VCaP (cell line): ENCODE results near the gene CASZ1.

Experiments used
- H3K27ac ChIP-seq: fragments of 450-650 bp; 2 replicates; pipeline ENCODE4 v1.5.1; 2017
- CTCF ChIP-seq: fragments of 450-650 bp; conservative IDR thresholded peaks from 2 replicates; pipeline ENCODE4 v1.5.1; 2017; ENCODE audit warnings: mild to moderate bottlenecking, moderate library complexity

CASZ1 gene

GRCh38 chr1:10669570-10669969, 126.9 kb downstream of the CASZ1 start:
- no peak for TF ChIP-seq CTCF
- H3K27ac ChIP-seq = peak overlapping the region; percentile 98

GRCh38 chr1:10667861-10668761, 128.3 kb downstream of the CASZ1 start:
- H3K27ac ChIP-seq = peak overlapping the region; percentile 98
- TF ChIP-seq CTCF = no peak

- peak overlapping the region; percentile 98 for H3K27ac ChIP-seq
- TF ChIP-seq CTCF = no peak
Measured at GRCh38 chr1:10665930-10666850, 130.3 kb downstream of the CASZ1 start.

- H3K27ac ChIP-seq = no peak overlapping the region
- no peak for TF ChIP-seq CTCF
Measured at GRCh38 chr1:10665226-10665625, 131.2 kb downstream of the CASZ1 start.

GRCh38 chr1:10664251-10664650, 132.2 kb downstream of the CASZ1 start:
- no peak overlapping the region for H3K27ac ChIP-seq
- no peak for TF ChIP-seq CTCF

- no peak for TF ChIP-seq CTCF
- no peak overlapping the region for H3K27ac ChIP-seq
Measured at GRCh38 chr1:10663678-10664035, 132.8 kb downstream of the CASZ1 start.
